ENCODE results near the gene NALF2. TPM values are rescaled to one million over a fixed set of nuclear protein-coding genes. Genes with fewer than 3 reads are reported as not detected.

The NALF2 gene
- total RNA-seq, 1 experiment from 2014 or later, result 6.3 TPM

DNA sequence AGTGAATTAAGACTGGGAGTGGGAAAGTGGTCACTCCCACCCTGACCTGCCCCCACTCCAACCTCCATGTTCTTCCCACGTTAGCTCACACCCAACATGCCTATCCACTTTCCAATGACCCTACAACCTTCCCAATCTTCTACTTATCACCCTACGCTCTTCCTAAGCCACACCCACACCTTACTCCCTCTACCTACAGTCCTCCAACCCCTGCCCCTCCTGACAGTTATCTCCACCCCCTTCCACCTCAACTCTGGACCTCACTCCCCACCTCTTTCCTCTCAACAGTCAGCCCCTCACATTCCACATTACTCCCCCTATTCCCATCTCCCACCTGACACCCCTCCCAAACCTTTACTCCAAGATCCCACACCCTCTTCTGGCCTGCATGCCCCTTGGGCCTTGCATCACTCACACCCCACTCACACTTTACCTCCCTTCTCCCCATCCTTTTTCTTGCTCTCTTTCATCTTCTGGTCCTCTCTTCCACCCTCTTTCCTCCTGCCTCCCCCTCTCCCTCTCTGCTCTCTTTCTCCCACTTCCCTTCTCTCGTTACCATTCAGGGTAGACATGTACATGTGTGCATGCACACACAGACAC, 6.9 kb downstream of the NALF2 start:
- Mint-ChIP-seq H3K4me3 (ENCODE audit: low read depth, unreplicated experiment) (no peak overlapping the region), H3K27me3 (ENCODE audit: unreplicated experiment) (no peaks in the 10 kb centered on the region), H3K4me1 (ENCODE audit: low read depth, unreplicated experiment) (no peaks in the 10 kb centered on the region), H3K36me3 (ENCODE audit: insufficient read depth, unreplicated experiment) (peaks cover under 1% of the 10 kb centered on the region), H3K27ac (ENCODE audit: unreplicated experiment) (no peak overlapping the region), H3K9me3 (ENCODE audit: low read depth, unreplicated experiment) (no peaks in the 10 kb centered on the region)
- CTCF ChIA-PET, result no interaction called here
- no TSS peak for BruUV-seq (replicated peaks)
- no peak for DNase-seq
- TF ChIP-seq, protein P1, sequence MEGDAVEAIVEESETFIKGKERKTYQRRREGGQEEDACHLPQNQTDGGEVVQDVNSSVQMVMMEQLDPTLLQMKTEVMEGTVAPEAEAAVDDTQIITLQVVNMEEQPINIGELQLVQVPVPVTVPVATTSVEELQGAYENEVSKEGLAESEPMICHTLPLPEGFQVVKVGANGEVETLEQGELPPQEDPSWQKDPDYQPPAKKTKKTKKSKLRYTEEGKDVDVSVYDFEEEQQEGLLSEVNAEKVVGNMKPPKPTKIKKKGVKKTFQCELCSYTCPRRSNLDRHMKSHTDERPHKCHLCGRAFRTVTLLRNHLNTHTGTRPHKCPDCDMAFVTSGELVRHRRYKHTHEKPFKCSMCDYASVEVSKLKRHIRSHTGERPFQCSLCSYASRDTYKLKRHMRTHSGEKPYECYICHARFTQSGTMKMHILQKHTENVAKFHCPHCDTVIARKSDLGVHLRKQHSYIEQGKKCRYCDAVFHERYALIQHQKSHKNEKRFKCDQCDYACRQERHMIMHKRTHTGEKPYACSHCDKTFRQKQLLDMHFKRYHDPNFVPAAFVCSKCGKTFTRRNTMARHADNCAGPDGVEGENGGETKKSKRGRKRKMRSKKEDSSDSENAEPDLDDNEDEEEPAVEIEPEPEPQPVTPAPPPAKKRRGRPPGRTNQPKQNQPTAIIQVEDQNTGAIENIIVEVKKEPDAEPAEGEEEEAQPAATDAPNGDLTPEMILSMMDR (IDR thresholded peaks at IDR 0.05; ENCODE audit: unreplicated experiment), result no peak
- intact Hi-C loops (cut with micrococcal nuclease; ENCODE audit: unreplicated experiment), result no loop called here

GRCh38 chrX:69522052-69522451, 17.9 kb downstream of the NALF2 start:
- Mint-ChIP-seq H3K9me3 (ENCODE audit: low read depth, unreplicated experiment) (no peaks in the 10 kb centered on the region), H3K4me1 (ENCODE audit: low read depth, unreplicated experiment) (peaks cover 12% of the 10 kb centered on the region), H3K27me3 (ENCODE audit: unreplicated experiment) (no peaks in the 10 kb centered on the region), H3K4me3 (ENCODE audit: low read depth, unreplicated experiment) (no peak overlapping the region), H3K27ac (ENCODE audit: unreplicated experiment) (no peak overlapping the region), H3K36me3 (ENCODE audit: insufficient read depth, unreplicated experiment) (no peaks in the 10 kb centered on the region)
- CTCF ChIA-PET, result no interaction called here
- intact Hi-C loops (cut with micrococcal nuclease; ENCODE audit: unreplicated experiment), result no loop called here
- TF ChIP-seq, protein P1 (IDR thresholded peaks at IDR 0.05; ENCODE audit: unreplicated experiment), result no peak
- no peak for DNase-seq
- BruUV-seq (replicated peaks), result no TSS peak

DNA sequence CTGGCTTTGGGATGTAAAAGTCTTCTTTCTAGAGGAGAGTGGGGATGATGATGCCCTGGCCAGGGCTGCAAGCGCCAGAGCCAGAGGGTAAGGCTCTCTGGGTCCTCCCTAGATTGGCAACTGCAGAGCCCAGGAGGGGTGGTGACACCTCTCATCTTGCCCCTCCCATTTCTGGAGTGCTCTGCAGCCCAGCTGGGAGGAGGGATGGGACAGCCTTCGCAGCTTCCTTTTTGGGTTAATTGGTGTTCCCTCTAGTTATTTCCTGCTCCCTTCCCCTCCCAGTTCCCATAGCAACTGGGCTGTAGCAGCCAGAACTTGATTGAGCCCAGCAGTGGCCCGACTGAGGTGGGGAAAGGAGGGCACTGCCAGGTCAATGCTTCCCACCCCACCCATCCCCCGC, 19.2 kb downstream of the NALF2 start:
- no peaks in the 10 kb centered on the region for H3K9me3 Mint-ChIP-seq (ENCODE audit: low read depth, unreplicated experiment)
- H3K4me1 Mint-ChIP-seq (ENCODE audit: low read depth, unreplicated experiment), result peaks cover 12% of the 10 kb centered on the region
- CTCF ChIA-PET, result no interaction called here
- BruUV-seq (replicated peaks), result no TSS peak
- no peaks in the 10 kb centered on the region for H3K27me3 Mint-ChIP-seq (ENCODE audit: unreplicated experiment)
- no peak overlapping the region for H3K27ac Mint-ChIP-seq (ENCODE audit: unreplicated experiment)
- no peaks in the 10 kb centered on the region for H3K36me3 Mint-ChIP-seq (ENCODE audit: insufficient read depth, unreplicated experiment)
- intact Hi-C loops (cut with micrococcal nuclease; ENCODE audit: unreplicated experiment), result no loop called here
- H3K4me3 Mint-ChIP-seq (ENCODE audit: low read depth, unreplicated experiment), result no peak overlapping the region
- TF ChIP-seq, protein P1 (IDR thresholded peaks at IDR 0.05; ENCODE audit: unreplicated experiment), result no peak
- no peak for DNase-seq

GRCh38 chrX:69524781-69525363, 20.7 kb downstream of the NALF2 start:
- no peaks in the 10 kb centered on the region for H3K9me3 Mint-ChIP-seq (ENCODE audit: low read depth, unreplicated experiment)
- peaks cover 2% of the 10 kb centered on the region for H3K4me1 Mint-ChIP-seq (ENCODE audit: low read depth, unreplicated experiment)
- CTCF ChIA-PET, result no interaction called here
- BruUV-seq (replicated peaks), result no TSS peak
- H3K4me3 Mint-ChIP-seq (ENCODE audit: low read depth, unreplicated experiment), result no peak overlapping the region
- TF ChIP-seq, protein P1 (IDR thresholded peaks at IDR 0.05; ENCODE audit: unreplicated experiment), result no peak
- no peak for DNase-seq
- intact Hi-C loops (cut with micrococcal nuclease; ENCODE audit: unreplicated experiment), result no loop called here
- no peak overlapping the region for H3K27ac Mint-ChIP-seq (ENCODE audit: unreplicated experiment)
- no peaks in the 10 kb centered on the region for H3K36me3 Mint-ChIP-seq (ENCODE audit: insufficient read depth, unreplicated experiment)
- no peaks in the 10 kb centered on the region for H3K27me3 Mint-ChIP-seq (ENCODE audit: unreplicated experiment)
